ENCODE data around the gene HK1. TPM values are rescaled to one million over a fixed set of nuclear protein-coding genes. Genes with fewer than 3 reads are reported as not detected.

Gene HK1
- total RNA-seq, 1 experiment from 2014 or later = 140 TPM

- intact Hi-C loops (cut with micrococcal nuclease; ENCODE audit: unreplicated experiment) = no loop called here
- no peak overlapping the region for H2AFZ ChIP-seq
- no peak for DNase-seq
- ChIA-PET CTCF (no interaction called here), POLR2A (ENCODE audit: unreplicated experiment) (no interaction called here)
- H3K4me2 ChIP-seq = no peak overlapping the region
- no TSS peak for BruUV-seq (replicated peaks)
- no peak overlapping the region for H3K4me3 ChIP-seq
- 0 out of 2 replicates have a peak, but pooled peaks cover 5% of the 10 kb centered on the region for H3K36me3 ChIP-seq (ENCODE audit: low read depth)
- H3K27me3 ChIP-seq (ENCODE audit: insufficient read depth, low read depth) = no peaks in the 10 kb centered on the region
- peak overlapping the region; percentile 33 for H3K27ac ChIP-seq
- peaks cover 10% of the 10 kb centered on the region; the same call in 1 of the 2 replicates for H3K4me1 ChIP-seq (replicated peaks; ENCODE audit: insufficient read depth)
- H4K20me1 ChIP-seq (ENCODE audit: insufficient read depth) = no peaks in the 10 kb centered on the region; the same call in 1 of the 2 replicates
- TF ChIP-seq EZH2 (IDR thresholded peaks at IDR 0.05; ENCODE audit: low read depth) (no peak), CTCF (conservative IDR thresholded peaks at IDR 0.05) (no peak)
- H3K9me3 ChIP-seq (ENCODE audit: insufficient read depth, low read depth) = peaks cover 14% of the 10 kb centered on the region; the same call in 1 of the 2 replicates
- H3K9me2 ChIP-seq (ENCODE audit: insufficient read depth) = no peaks in the 10 kb centered on the region
- no peaks in the 10 kb centered on the region for H3K79me2 ChIP-seq (ENCODE audit: low read depth)
- H3F3A ChIP-seq (ENCODE audit: insufficient read depth, low read depth) = peaks cover 54% of the 10 kb centered on the region; the same call in 1 of the 2 replicates
These were observed 8.5 kb upstream of the HK1 start for GRCh38 chr10:69269761-69270160.

- Histone ChIP-seq H3K9me2 (ENCODE audit: insufficient read depth) (no peaks in the 10 kb centered on the region), H3K36me3 (ENCODE audit: low read depth) (0 out of 2 replicates have a peak, but pooled peaks cover 5% of the 10 kb centered on the region), H2AFZ (no peak overlapping the region), H3K27me3 (ENCODE audit: insufficient read depth, low read depth) (no peaks in the 10 kb centered on the region), H3K4me1 (replicated peaks; ENCODE audit: insufficient read depth) (peaks cover 10% of the 10 kb centered on the region; the same call in 1 of the 2 replicates), H3K79me2 (ENCODE audit: low read depth) (no peaks in the 10 kb centered on the region), H3F3A (ENCODE audit: insufficient read depth, low read depth) (peaks cover 42% of the 10 kb centered on the region; the same call in 1 of the 2 replicates), H3K4me3 (no peak overlapping the region), H3K27ac (no peak overlapping the region), H3K9me3 (ENCODE audit: insufficient read depth, low read depth) (peaks cover 14% of the 10 kb centered on the region; the same call in 1 of the 2 replicates), H3K4me2 (no peak overlapping the region), H4K20me1 (ENCODE audit: insufficient read depth) (no peaks in the 10 kb centered on the region; the same call in 1 of the 2 replicates)
- no peak for DNase-seq
- ChIA-PET POLR2A (ENCODE audit: unreplicated experiment) (no interaction called here), CTCF (no interaction called here)
- no TSS peak for BruUV-seq (replicated peaks)
- intact Hi-C loops (cut with micrococcal nuclease; ENCODE audit: unreplicated experiment) = no loop called here
- TF ChIP-seq CTCF (conservative IDR thresholded peaks at IDR 0.05) (no peak), EZH2 (IDR thresholded peaks at IDR 0.05; ENCODE audit: low read depth) (no peak)
These were observed 7.3 kb upstream of the HK1 start for GRCh38 chr10:69270990-69271389.

- POLR2A ChIA-PET (ENCODE audit: unreplicated experiment) = interaction anchor here (0.6 kb wide), 1 partner anchor 40 kb away, joined by 6 read pairs; no protein-coding TSS in a partner anchor
- H3K27me3 ChIP-seq (ENCODE audit: insufficient read depth, low read depth) = no peaks in the 10 kb centered on the region
These were observed 5.7 kb upstream of the HK1 start for GRCh38 chr10:69272624-69273023.

More at GRCh38 chr10:69272624-69273023, 5.7 kb upstream of the HK1 start:
- Histone ChIP-seq H3K4me1 (replicated peaks; ENCODE audit: insufficient read depth) (peaks cover 10% of the 10 kb centered on the region; the same call in 1 of the 2 replicates), H4K20me1 (ENCODE audit: insufficient read depth) (no peaks in the 10 kb centered on the region; the same call in 1 of the 2 replicates), H3F3A (ENCODE audit: insufficient read depth, low read depth) (peaks cover 25% of the 10 kb centered on the region; the same call in 1 of the 2 replicates), H2AFZ (no peak overlapping the region), H3K79me2 (ENCODE audit: low read depth) (no peaks in the 10 kb centered on the region), H3K4me2 (no peak overlapping the region), H3K9me2 (ENCODE audit: insufficient read depth) (no peaks in the 10 kb centered on the region), H3K27ac (no peak overlapping the region), H3K36me3 (ENCODE audit: low read depth) (no peaks in the 10 kb centered on the region), H3K4me3 (no peak overlapping the region), H3K9me3 (ENCODE audit: insufficient read depth, low read depth) (peaks cover 14% of the 10 kb centered on the region; the same call in 1 of the 2 replicates)
- intact Hi-C loops (cut with micrococcal nuclease; ENCODE audit: unreplicated experiment) = no loop called here
- CTCF ChIA-PET = interaction anchor here (0.7 kb wide), 1 partner anchor 375 kb away, joined by 3 read pairs; no protein-coding TSS in a partner anchor
- TF ChIP-seq CTCF (conservative IDR thresholded peaks at IDR 0.05) (no peak), EZH2 (IDR thresholded peaks at IDR 0.05; ENCODE audit: low read depth) (no peak)
- no peak for DNase-seq
- no TSS peak for BruUV-seq (replicated peaks)
